Measurements from ENCODE around the gene LRRC53. TPM values are rescaled to one million over a fixed set of nuclear protein-coding genes. Genes with fewer than 3 reads are reported as not detected.

Gene LRRC53
- total and polyA plus RNA-seq, 9 of the 15 experiments (the other 6 are each of a cell fraction or from before 2014, with no cell fraction given), result not detected

DNA sequence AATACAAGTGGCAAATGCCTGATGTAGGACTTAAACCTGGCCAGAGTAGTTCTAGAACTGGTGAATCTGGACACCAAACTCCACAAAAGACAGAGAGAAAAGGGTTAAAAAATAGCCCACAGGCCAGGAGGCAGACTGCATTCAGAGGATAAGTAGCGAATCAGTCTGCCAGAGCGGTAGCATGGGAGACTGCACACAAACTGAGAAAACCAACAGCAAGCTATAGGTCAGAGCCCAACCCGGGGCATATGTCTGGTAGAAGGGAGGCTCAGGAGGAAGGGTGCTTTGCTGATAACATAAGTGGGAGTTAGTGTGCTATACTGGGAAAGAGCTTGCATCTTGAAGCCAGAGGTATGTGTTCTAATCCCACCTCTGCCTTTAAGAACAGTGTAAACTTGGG lies 4.0 kb downstream of the LRRC53 start (continued):
- TF ChIP-seq, protein P1, sequence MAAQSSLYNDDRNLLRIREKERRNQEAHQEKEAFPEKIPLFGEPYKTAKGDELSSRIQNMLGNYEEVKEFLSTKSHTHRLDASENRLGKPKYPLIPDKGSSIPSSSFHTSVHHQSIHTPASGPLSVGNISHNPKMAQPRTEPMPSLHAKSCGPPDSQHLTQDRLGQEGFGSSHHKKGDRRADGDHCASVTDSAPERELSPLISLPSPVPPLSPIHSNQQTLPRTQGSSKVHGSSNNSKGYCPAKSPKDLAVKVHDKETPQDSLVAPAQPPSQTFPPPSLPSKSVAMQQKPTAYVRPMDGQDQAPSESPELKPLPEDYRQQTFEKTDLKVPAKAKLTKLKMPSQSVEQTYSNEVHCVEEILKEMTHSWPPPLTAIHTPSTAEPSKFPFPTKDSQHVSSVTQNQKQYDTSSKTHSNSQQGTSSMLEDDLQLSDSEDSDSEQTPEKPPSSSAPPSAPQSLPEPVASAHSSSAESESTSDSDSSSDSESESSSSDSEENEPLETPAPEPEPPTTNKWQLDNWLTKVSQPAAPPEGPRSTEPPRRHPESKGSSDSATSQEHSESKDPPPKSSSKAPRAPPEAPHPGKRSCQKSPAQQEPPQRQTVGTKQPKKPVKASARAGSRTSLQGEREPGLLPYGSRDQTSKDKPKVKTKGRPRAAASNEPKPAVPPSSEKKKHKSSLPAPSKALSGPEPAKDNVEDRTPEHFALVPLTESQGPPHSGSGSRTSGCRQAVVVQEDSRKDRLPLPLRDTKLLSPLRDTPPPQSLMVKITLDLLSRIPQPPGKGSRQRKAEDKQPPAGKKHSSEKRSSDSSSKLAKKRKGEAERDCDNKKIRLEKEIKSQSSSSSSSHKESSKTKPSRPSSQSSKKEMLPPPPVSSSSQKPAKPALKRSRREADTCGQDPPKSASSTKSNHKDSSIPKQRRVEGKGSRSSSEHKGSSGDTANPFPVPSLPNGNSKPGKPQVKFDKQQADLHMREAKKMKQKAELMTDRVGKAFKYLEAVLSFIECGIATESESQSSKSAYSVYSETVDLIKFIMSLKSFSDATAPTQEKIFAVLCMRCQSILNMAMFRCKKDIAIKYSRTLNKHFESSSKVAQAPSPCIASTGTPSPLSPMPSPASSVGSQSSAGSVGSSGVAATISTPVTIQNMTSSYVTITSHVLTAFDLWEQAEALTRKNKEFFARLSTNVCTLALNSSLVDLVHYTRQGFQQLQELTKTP (IDR thresholded peaks at IDR 0.05; ENCODE audit: low read depth in 1 of 2, partially characterized antibody in 2 of 2), result no peak
- no peak for TF ChIP-seq NRF1 (conservative IDR thresholded peaks at IDR 0.05 in 1 of 2, IDR thresholded peaks at IDR 0.05 in 1 of 2)
- TF ChIP-seq SAP30 (IDR thresholded peaks at IDR 0.05; ENCODE audit: borderline replicate concordance, insufficient read depth, low read depth, low read length, poor library complexity, severe bottlenecking), result no peak
- TF ChIP-seq NFXL1 (CRISPR knock-in tag; IDR thresholded peaks at IDR 0.05), result no peak

DNA sequence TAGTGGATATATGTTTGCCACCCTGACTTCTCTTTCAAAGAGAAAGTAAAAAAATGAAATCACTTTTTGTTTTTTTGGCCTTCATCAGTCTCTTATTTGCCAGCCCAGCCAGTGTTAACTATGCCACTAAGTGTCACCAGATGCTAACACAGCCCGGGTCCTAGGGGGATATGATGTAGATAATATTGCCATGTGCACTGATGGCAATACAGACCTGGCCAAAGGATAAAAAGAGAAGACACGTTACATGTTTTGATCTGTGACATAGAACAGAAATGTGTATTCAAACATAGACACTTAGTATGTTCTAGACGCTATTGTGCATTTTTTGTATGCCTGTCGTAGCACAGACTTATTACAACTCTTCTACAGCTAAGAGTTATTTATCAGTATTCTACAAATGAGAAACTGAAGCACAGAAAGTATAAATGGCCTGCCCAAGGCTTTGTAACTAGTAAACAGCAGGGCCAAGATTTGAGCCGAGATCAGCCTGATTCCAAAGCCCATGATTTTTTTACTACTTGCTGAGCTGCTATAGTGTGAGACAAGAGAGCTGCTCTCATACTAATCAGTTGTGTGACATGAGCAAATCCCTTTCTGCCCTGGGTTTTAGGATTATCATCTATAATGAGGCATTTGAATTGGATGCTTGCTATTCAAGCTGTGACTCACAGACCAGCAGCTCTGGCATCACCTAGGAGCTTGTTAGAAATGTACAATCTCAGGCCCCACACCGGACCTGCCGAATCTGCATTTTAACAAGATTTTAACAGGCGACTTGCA lies 6.3 kb downstream of the LRRC53 start:
- Histone ChIP-seq H3K79me2 (ENCODE audit: control insufficient read depth, insufficient read depth, low read length) (no peaks in the 10 kb centered on the region), H3K27me3 (ENCODE audit: control insufficient read depth in 2 of 2, insufficient read depth in 2 of 2, low read length in 2 of 2) (no peaks in the 10 kb centered on the region), H3K4me2 (ENCODE audit: insufficient read depth, low read length) (no peak overlapping the region), H2AFZ (ENCODE audit: low read depth, low read length) (no peak overlapping the region), H3K9ac (ENCODE audit: insufficient read depth in 1 of 2, low read depth in 2 of 2, low read length in 2 of 2) (no peak overlapping the region), H3K27ac (ENCODE audit: extremely low read depth, low read depth, low read length) (no peak overlapping the region), H3K4me1 (replicated peaks in 1 of 2; ENCODE audit: control insufficient read depth in 2 of 2, insufficient read depth in 2 of 2, low read length in 2 of 2) (no peaks in the 10 kb centered on the region), H3K9me3 (replicated peaks; ENCODE audit: control insufficient read depth, insufficient read depth, low read depth, low read length) (no peaks in the 10 kb centered on the region), H3K9me1 (ENCODE audit: control insufficient read depth, insufficient read depth, low read length) (no peaks in the 10 kb centered on the region), H4K20me1 (replicated peaks; ENCODE audit: control insufficient read depth, insufficient read depth, low read length) (no peaks in the 10 kb centered on the region), H3K4me3 (no peak overlapping the region), H3K36me3 (ENCODE audit: control insufficient read depth, insufficient read depth, low read length) (no peaks in the 10 kb centered on the region)
- POLR2A ChIA-PET, result no interaction called here
- CTCF ChIA-PET (ENCODE audit: low intra/inter-chr PET ratio), result no interaction called here
- in situ Hi-C loops (cut with MboI), result no loop called here
- no TSS peak for BruUV-seq (replicated peaks)
- ATAC-seq, result no peak
- DNase-seq (ENCODE audit: extremely low read depth in 1 of 4, low spot score in 3 of 4), result no peak
- no peak for FAIRE-seq
- intact Hi-C loops (cut with micrococcal nuclease), result no loop called here
- 2% methylated on average over 8 of the region's 8 CpGs for WGBS (ENCODE audit: insufficient coverage, low coverage, missing lambda C conversion rate)
- TF ChIP-seq ZSCAN29 (IDR thresholded peaks at IDR 0.05), result no peak
- TF ChIP-seq TOE1 (IDR thresholded peaks at IDR 0.05; ENCODE audit: borderline replicate concordance), result no peak
- no peak for TF ChIP-seq TOE1 (CRISPR knock-in tag; IDR thresholded peaks at IDR 0.05; ENCODE audit: borderline replicate concordance, low read depth)
- TF ChIP-seq GATA2 (CRISPR knock-in tag; IDR thresholded peaks at IDR 0.05), result no peak
- no peak for TF ChIP-seq STAT5A (IDR thresholded peaks at IDR 0.05; ENCODE audit: borderline replicate concordance, low read length)
- TF ChIP-seq FOXM1 (IDR thresholded peaks at IDR 0.05; ENCODE audit: low read depth), result no peak
- TF ChIP-seq FOXM1 (CRISPR knock-in tag; IDR thresholded peaks at IDR 0.05; ENCODE audit: low read depth), result no peak
- TF ChIP-seq ZNF583 (CRISPR knock-in tag; IDR thresholded peaks at IDR 0.05), result no peak
- TF ChIP-seq, protein P2, sequence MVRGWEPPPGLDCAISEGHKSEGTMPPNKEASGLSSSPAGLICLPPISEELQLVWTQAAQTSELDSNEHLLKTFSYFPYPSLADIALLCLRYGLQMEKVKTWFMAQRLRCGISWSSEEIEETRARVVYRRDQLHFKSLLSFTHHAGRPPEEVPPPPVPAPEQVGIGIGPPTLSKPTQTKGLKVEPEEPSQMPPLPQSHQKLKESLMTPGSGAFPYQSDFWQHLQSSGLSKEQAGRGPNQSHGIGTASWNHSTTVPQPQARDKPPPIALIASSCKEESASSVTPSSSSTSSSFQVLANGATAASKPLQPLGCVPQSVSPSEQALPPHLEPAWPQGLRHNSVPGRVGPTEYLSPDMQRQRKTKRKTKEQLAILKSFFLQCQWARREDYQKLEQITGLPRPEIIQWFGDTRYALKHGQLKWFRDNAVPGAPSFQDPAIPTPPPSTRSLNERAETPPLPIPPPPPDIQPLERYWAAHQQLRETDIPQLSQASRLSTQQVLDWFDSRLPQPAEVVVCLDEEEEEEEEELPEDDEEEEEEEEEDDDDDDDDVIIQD (CRISPR knock-in tag; IDR thresholded peaks at IDR 0.05), result no peak
- no peak for TF ChIP-seq FOXK1 (CRISPR knock-in tag; IDR thresholded peaks at IDR 0.05; ENCODE audit: borderline replicate concordance)
- TF ChIP-seq SREBF2 (CRISPR knock-in tag; IDR thresholded peaks at IDR 0.05), result no peak
- TF ChIP-seq ZFP36 (IDR thresholded peaks at IDR 0.05; ENCODE audit: low read depth, low read length, partially characterized antibody), result no peak
- TF ChIP-seq ZNF77 (CRISPR knock-in tag; IDR thresholded peaks at IDR 0.05), result no peak
